ENCODE results near the gene PRKAG2. TPM values are rescaled to one million over a fixed set of nuclear protein-coding genes. Genes with fewer than 3 reads are reported as not detected.

Gene PRKAG2
- total and polyA plus RNA-seq, 2 of the 8 experiments (the other 6 are each of a cell fraction or from before 2014, with no cell fraction given): 7.5 to 18.1 TPM

- TF ChIP-seq, protein P1, sequence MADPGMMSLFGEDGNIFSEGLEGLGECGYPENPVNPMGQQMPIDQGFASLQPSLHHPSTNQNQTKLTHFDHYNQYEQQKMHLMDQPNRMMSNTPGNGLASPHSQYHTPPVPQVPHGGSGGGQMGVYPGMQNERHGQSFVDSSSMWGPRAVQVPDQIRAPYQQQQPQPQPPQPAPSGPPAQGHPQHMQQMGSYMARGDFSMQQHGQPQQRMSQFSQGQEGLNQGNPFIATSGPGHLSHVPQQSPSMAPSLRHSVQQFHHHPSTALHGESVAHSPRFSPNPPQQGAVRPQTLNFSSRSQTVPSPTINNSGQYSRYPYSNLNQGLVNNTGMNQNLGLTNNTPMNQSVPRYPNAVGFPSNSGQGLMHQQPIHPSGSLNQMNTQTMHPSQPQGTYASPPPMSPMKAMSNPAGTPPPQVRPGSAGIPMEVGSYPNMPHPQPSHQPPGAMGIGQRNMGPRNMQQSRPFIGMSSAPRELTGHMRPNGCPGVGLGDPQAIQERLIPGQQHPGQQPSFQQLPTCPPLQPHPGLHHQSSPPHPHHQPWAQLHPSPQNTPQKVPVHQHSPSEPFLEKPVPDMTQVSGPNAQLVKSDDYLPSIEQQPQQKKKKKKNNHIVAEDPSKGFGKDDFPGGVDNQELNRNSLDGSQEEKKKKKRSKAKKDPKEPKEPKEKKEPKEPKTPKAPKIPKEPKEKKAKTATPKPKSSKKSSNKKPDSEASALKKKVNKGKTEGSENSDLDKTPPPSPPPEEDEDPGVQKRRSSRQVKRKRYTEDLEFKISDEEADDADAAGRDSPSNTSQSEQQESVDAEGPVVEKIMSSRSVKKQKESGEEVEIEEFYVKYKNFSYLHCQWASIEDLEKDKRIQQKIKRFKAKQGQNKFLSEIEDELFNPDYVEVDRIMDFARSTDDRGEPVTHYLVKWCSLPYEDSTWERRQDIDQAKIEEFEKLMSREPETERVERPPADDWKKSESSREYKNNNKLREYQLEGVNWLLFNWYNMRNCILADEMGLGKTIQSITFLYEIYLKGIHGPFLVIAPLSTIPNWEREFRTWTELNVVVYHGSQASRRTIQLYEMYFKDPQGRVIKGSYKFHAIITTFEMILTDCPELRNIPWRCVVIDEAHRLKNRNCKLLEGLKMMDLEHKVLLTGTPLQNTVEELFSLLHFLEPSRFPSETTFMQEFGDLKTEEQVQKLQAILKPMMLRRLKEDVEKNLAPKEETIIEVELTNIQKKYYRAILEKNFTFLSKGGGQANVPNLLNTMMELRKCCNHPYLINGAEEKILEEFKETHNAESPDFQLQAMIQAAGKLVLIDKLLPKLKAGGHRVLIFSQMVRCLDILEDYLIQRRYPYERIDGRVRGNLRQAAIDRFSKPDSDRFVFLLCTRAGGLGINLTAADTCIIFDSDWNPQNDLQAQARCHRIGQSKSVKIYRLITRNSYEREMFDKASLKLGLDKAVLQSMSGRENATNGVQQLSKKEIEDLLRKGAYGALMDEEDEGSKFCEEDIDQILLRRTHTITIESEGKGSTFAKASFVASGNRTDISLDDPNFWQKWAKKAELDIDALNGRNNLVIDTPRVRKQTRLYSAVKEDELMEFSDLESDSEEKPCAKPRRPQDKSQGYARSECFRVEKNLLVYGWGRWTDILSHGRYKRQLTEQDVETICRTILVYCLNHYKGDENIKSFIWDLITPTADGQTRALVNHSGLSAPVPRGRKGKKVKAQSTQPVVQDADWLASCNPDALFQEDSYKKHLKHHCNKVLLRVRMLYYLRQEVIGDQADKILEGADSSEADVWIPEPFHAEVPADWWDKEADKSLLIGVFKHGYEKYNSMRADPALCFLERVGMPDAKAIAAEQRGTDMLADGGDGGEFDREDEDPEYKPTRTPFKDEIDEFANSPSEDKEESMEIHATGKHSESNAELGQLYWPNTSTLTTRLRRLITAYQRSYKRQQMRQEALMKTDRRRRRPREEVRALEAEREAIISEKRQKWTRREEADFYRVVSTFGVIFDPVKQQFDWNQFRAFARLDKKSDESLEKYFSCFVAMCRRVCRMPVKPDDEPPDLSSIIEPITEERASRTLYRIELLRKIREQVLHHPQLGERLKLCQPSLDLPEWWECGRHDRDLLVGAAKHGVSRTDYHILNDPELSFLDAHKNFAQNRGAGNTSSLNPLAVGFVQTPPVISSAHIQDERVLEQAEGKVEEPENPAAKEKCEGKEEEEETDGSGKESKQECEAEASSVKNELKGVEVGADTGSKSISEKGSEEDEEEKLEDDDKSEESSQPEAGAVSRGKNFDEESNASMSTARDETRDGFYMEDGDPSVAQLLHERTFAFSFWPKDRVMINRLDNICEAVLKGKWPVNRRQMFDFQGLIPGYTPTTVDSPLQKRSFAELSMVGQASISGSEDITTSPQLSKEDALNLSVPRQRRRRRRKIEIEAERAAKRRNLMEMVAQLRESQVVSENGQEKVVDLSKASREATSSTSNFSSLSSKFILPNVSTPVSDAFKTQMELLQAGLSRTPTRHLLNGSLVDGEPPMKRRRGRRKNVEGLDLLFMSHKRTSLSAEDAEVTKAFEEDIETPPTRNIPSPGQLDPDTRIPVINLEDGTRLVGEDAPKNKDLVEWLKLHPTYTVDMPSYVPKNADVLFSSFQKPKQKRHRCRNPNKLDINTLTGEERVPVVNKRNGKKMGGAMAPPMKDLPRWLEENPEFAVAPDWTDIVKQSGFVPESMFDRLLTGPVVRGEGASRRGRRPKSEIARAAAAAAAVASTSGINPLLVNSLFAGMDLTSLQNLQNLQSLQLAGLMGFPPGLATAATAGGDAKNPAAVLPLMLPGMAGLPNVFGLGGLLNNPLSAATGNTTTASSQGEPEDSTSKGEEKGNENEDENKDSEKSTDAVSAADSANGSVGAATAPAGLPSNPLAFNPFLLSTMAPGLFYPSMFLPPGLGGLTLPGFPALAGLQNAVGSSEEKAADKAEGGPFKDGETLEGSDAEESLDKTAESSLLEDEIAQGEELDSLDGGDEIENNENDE (IDR thresholded peaks at IDR 0.05; ENCODE audit: insufficient replicate concordance, low read length): no peak
- TF ChIP-seq SP2 (IDR thresholded peaks at IDR 0.05; ENCODE audit: low read length) (no peak), GABPA (IDR thresholded peaks at IDR 0.05; ENCODE audit: borderline replicate concordance, insufficient read depth, low read length) (no peak), TEAD4 (IDR thresholded peaks at IDR 0.05; ENCODE audit: low read depth, low read length) (no peak), GTF2F1 (IDR thresholded peaks at IDR 0.05; ENCODE audit: borderline replicate concordance, low read depth, low read length) (no peak), CBX5 (IDR thresholded peaks at IDR 0.05; ENCODE audit: low read depth, low read length) (no peak)
Observed at GRCh38 chr7:151779678-151780077, 97.2 kb downstream of the PRKAG2 start (continued).

Measured in H1 (cell line).